T-helper 9 cell (primary cell): ENCODE results near the gene D2HGDH.
"Not testable (repeated sequence)": the region's sequence is repeated elsewhere in the genome, so short reads cannot be mapped to it uniquely, and the experiment has no call there.

ENCODE experiments used
- DNase-seq: peaks from one replicate; pipeline ENCODE4 v3.0.0-alpha.2; 2020

The D2HGDH gene

GRCh38 chr2:241726459-241726858 lies 8.0 kb upstream of the D2HGDH start:
- DNase-seq: no peak

- DNase-seq: no peak
Measured at GRCh38 chr2:241728000-241728399, 6.4 kb upstream of the D2HGDH start.

- DNase-seq: no peak
Measured at GRCh38 chr2:241728627-241729026, 5.8 kb upstream of the D2HGDH start.

- no peak for DNase-seq
Measured at GRCh38 chr2:241729868-241730267, 4.6 kb upstream of the D2HGDH start.

GRCh38 chr2:241730671-241731293 lies 3.6 kb upstream of the D2HGDH start:
- no peak for DNase-seq

- DNase-seq: peak; percentile 44
Measured at GRCh38 chr2:241732513-241733186, 1.8 kb upstream of the D2HGDH start.

- no peak for DNase-seq
Measured at GRCh38 chr2:241733391-241734207, 831 bp upstream of the D2HGDH start.

GRCh38 chr2:241734208-241734466 lies 293 bp upstream of the D2HGDH start:
- DNase-seq: no peak

- no peak for DNase-seq
Measured at GRCh38 chr2:241736111-241736510, 1.7 kb downstream of the D2HGDH start.

GRCh38 chr2:241738040-241738686 lies 3.7 kb downstream of the D2HGDH start:
- no peak for DNase-seq

- DNase-seq: no peak
Measured at GRCh38 chr2:241739177-241739576, 4.7 kb downstream of the D2HGDH start.

GRCh38 chr2:241739651-241740050 lies 5.2 kb downstream of the D2HGDH start:
- DNase-seq: no peak

GRCh38 chr2:241741016-241741415 lies 6.6 kb downstream of the D2HGDH start:
- no peak for DNase-seq

GRCh38 chr2:241742320-241742939 lies 8.0 kb downstream of the D2HGDH start:
- no peak for DNase-seq

- not testable (repeated sequence) for DNase-seq
Measured at GRCh38 chr2:241743008-241743407, 8.6 kb downstream of the D2HGDH start.

GRCh38 chr2:241743620-241744019 lies 9.2 kb downstream of the D2HGDH start:
- no peak for DNase-seq

GRCh38 chr2:241744028-241744754 lies 9.8 kb downstream of the D2HGDH start:
- DNase-seq: no peak

GRCh38 chr2:241745276-241745675 lies 10.8 kb downstream of the D2HGDH start:
- no peak for DNase-seq

- no peak for DNase-seq
Measured at GRCh38 chr2:241746084-241746483, 11.7 kb downstream of the D2HGDH start.

- DNase-seq: no peak
Measured at GRCh38 chr2:241748468-241749256, 14.2 kb downstream of the D2HGDH start.

- DNase-seq: no peak
Measured at GRCh38 chr2:241750076-241750840, 15.8 kb downstream of the D2HGDH start.
